ENCODE data around the gene RBBP4. TPM values are rescaled to one million over a fixed set of nuclear protein-coding genes. Genes with fewer than 3 reads are reported as not detected.

The RBBP4 gene
- 258 TPM for polyA plus RNA-seq (2012; ENCODE audit: missing spikeins)

- FAIRE-seq (peak; percentile 93), DNase-seq (ENCODE audit: insufficient read length) (peak; percentile 93)
- TF ChIP-seq TAF1 (IDR thresholded peaks at IDR 0.05; ENCODE audit: borderline replicate concordance, low read depth, low read length) = 0 out of 2 replicates have a peak, but pooled peaks have one; percentile 34
- TF ChIP-seq POLR2A (IDR thresholded peaks at IDR 0.05; ENCODE audit: low read depth, low read length) = peak; percentile 83
- TF ChIP-seq POLR2AphosphoS5 (IDR thresholded peaks at IDR 0.05; ENCODE audit: low read depth, low read length) = peak; percentile 84
These were observed at the start of gene RBBP4 for GRCh38 chr1:32650752-32651460. Gene RBBP4, plus strand, starts transcription at chr1:32651208. Its CDS starts 99 bp downstream, at chr1:32651307.

- DNase-seq (ENCODE audit: insufficient read length) = no peak
- no peak for FAIRE-seq
These were observed 45.1 kb upstream of the RBBP4 start for GRCh38 chr1:32605711-32606424.

GRCh38 chr1:32606565-32607371 lies 44.2 kb upstream of the RBBP4 start:
- TF ChIP-seq POLR2A (IDR thresholded peaks at IDR 0.05; ENCODE audit: low read depth, low read length) = no peak
- no peak for TF ChIP-seq TAF1 (IDR thresholded peaks at IDR 0.05; ENCODE audit: borderline replicate concordance, low read depth, low read length)
- TF ChIP-seq POLR2AphosphoS5 (IDR thresholded peaks at IDR 0.05; ENCODE audit: low read depth, low read length) = no peak
- DNase-seq (ENCODE audit: insufficient read length) (no peak), FAIRE-seq (no peak)

More at GRCh38 chr1:32605711-32606424, 45.1 kb upstream of the RBBP4 start:
- TF ChIP-seq TAF1 (IDR thresholded peaks at IDR 0.05; ENCODE audit: borderline replicate concordance, low read depth, low read length) (no peak), POLR2AphosphoS5 (IDR thresholded peaks at IDR 0.05; ENCODE audit: low read depth, low read length) (no peak), POLR2A (IDR thresholded peaks at IDR 0.05; ENCODE audit: low read depth, low read length) (no peak)

- TF ChIP-seq POLR2AphosphoS5 (IDR thresholded peaks at IDR 0.05; ENCODE audit: low read depth, low read length) = no peak
- TF ChIP-seq TAF1 (IDR thresholded peaks at IDR 0.05; ENCODE audit: borderline replicate concordance, low read depth, low read length) = no peak
- no peak for TF ChIP-seq POLR2A (IDR thresholded peaks at IDR 0.05; ENCODE audit: low read depth, low read length)
- no peak for DNase-seq (ENCODE audit: insufficient read length)
- FAIRE-seq = no peak
These were observed 41.8 kb upstream of the RBBP4 start for GRCh38 chr1:32609180-32609579.

- TF ChIP-seq POLR2AphosphoS5 (IDR thresholded peaks at IDR 0.05; ENCODE audit: low read depth, low read length) (no peak), TAF1 (IDR thresholded peaks at IDR 0.05; ENCODE audit: borderline replicate concordance, low read depth, low read length) (no peak), POLR2A (IDR thresholded peaks at IDR 0.05; ENCODE audit: low read depth, low read length) (no peak)
- DNase-seq (ENCODE audit: insufficient read length) (no peak), FAIRE-seq (no peak)
These were observed 39.2 kb upstream of the RBBP4 start for GRCh38 chr1:32611859-32612188.

GRCh38 chr1:32612189-32612881 lies 38.7 kb upstream of the RBBP4 start:
- FAIRE-seq (peak; percentile 86), DNase-seq (ENCODE audit: insufficient read length) (peak; percentile 69)
- TF ChIP-seq POLR2A (IDR thresholded peaks at IDR 0.05; ENCODE audit: low read depth, low read length) (peak; percentile 80), TAF1 (IDR thresholded peaks at IDR 0.05; ENCODE audit: borderline replicate concordance, low read depth, low read length) (no peak), POLR2AphosphoS5 (IDR thresholded peaks at IDR 0.05; ENCODE audit: low read depth, low read length) (peak; percentile 52; the same call in 1 of the 2 replicates)

GRCh38 chr1:32613472-32613871 lies 37.5 kb upstream of the RBBP4 start:
- TF ChIP-seq POLR2AphosphoS5 (IDR thresholded peaks at IDR 0.05; ENCODE audit: low read depth, low read length) = no peak
- no peak for TF ChIP-seq TAF1 (IDR thresholded peaks at IDR 0.05; ENCODE audit: borderline replicate concordance, low read depth, low read length)
- TF ChIP-seq POLR2A (IDR thresholded peaks at IDR 0.05; ENCODE audit: low read depth, low read length) = no peak
- DNase-seq (ENCODE audit: insufficient read length) (no peak), FAIRE-seq (no peak)

- TF ChIP-seq POLR2A (IDR thresholded peaks at IDR 0.05; ENCODE audit: low read depth, low read length) (no peak), TAF1 (IDR thresholded peaks at IDR 0.05; ENCODE audit: borderline replicate concordance, low read depth, low read length) (no peak), POLR2AphosphoS5 (IDR thresholded peaks at IDR 0.05; ENCODE audit: low read depth, low read length) (no peak)
- no peak for DNase-seq (ENCODE audit: insufficient read length)
- no peak for FAIRE-seq
These were observed 32.3 kb upstream of the RBBP4 start for GRCh38 chr1:32618673-32619221.

GRCh38 chr1:32619701-32620485 lies 31.1 kb upstream of the RBBP4 start:
- no peak for DNase-seq (ENCODE audit: insufficient read length)
- FAIRE-seq = peak; percentile 75
- no peak for TF ChIP-seq TAF1 (IDR thresholded peaks at IDR 0.05; ENCODE audit: borderline replicate concordance, low read depth, low read length)
- TF ChIP-seq POLR2A (IDR thresholded peaks at IDR 0.05; ENCODE audit: low read depth, low read length) = no peak
- TF ChIP-seq POLR2AphosphoS5 (IDR thresholded peaks at IDR 0.05; ENCODE audit: low read depth, low read length) = no peak

GRCh38 chr1:32622205-32622604 lies 28.8 kb upstream of the RBBP4 start:
- TF ChIP-seq POLR2A (IDR thresholded peaks at IDR 0.05; ENCODE audit: low read depth, low read length) = no peak
- TF ChIP-seq POLR2AphosphoS5 (IDR thresholded peaks at IDR 0.05; ENCODE audit: low read depth, low read length) = no peak
- no peak for TF ChIP-seq TAF1 (IDR thresholded peaks at IDR 0.05; ENCODE audit: borderline replicate concordance, low read depth, low read length)
- no peak for DNase-seq (ENCODE audit: insufficient read length)
- no peak for FAIRE-seq

All from GM12892 (cell line).